Activated effector memory CD4-positive, alpha-beta T cell treated with anti-CD3 and anti-CD28 coated beads, Interleukin-2, amount 50 U/mL, for 16 hours (primary cell): ENCODE measurements around the gene PRLHR.

Experiments
- DNase-seq: peaks from one replicate; pipeline ENCODE4 v3.0.0-alpha.2; 2020

Gene PRLHR

DNA sequence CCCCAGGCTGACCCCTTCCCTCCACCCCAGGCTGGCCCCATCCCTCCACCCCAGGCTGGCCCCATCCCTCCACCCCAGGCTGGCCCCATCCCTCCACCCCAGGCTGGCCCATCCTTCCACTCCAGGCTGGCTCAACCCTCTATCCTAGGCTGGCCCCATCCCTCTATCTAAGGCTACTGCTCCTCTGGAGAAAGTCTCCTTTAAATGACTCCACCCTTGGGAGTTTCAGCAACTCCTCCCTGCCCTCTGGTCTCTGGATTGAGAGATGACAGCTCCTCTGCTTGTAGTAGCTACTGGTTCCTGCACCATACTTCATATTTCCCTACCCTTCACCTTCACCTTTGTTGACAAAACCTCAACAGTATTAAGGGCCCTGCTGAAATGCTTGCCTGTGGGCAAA, 8.5 kb downstream of the PRLHR start:
- DNase-seq, result no peak

DNA sequence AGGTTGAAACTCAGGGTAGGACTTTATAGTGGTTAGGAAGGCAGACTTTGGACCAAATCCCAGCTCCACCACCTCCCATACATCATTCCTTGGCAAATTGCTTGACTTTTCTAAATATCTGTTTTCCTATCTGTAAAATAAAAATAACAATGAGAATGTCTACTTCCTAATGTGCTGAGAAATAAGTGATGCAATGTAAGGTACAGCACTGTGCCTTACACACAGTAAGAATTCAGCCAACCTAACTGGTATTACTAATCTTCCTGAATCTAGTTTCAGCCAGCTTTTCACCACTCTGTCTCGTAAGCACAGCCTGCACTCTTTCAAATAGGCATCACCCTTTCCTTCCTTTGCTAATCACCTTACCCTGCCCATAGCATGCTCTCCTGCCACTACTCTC, 9.7 kb downstream of the PRLHR start:
- DNase-seq, result no peak

DNA sequence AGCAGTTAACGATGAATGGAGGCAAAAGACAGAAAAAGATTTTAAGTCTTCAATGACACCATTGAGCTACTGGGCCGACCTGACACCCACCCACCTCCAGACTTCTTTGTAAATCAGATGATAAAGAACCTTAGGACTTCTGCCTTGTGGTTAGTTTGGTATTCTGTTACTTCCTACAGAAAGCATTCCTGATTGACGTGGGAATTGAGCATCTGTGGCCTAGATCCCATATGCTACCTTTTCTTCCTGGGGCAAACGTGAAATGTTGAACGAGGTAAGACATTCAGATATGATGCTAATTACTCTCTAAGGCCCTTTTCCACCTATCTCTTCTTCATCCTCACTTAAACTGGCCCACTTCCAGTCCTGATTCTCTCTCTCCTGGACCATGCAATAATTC, 10.2 kb downstream of the PRLHR start:
- no peak for DNase-seq

DNA sequence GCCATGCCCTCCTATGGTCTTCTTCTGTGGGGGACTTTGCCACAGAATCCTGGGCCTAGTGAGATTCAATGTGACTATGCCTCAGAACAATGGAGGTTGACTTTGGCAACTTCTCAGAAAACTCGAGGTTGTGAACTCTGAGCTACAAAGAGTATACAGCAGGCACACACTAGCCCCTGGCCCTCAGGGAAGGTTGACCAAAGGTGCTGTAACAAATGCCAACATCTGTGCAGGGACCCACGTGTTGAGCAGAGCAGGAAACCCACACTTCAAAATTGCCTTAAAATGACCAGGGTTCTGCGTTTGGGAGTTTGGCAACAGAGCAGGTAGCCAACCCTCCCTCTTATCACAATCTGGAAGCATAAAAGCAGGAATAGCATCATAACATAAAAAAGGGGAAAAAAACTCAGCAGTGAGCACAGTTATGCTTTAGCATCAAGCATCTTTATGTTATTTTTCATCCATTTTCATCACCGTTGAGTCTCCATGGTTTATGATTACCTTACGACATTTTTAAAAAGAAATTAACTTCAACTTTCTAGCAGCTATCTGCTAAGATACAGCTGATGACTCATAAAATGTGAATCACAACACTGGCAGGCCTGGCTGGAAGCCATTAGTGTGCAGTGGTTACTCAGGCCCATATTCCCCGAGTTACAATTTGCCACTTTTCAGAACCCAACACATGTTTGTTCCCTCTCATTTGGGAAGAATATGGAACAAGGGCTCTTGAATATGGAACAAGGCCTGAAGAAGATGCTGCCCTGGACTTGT, 11.1 kb downstream of the PRLHR start:
- no peak for DNase-seq

DNA sequence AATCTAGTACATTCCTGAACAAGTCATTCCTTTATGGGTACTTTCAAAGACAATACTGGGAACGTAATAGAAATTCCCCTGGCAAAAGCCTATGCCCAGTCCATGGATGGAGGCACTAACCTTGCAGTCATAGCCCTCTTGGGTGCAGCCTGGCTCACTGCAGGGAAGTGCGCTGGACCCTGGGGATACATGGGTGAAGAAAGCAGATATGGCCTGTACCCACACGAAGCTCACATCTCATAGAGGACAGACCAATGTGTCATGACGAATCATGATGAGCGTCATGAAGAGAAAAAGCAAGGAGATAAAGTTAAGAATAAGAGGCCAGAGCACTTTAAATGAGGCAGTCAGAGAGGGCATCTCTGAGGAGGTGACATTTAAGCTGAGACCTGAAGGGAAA, 11.8 kb downstream of the PRLHR start:
- DNase-seq, result no peak

DNA sequence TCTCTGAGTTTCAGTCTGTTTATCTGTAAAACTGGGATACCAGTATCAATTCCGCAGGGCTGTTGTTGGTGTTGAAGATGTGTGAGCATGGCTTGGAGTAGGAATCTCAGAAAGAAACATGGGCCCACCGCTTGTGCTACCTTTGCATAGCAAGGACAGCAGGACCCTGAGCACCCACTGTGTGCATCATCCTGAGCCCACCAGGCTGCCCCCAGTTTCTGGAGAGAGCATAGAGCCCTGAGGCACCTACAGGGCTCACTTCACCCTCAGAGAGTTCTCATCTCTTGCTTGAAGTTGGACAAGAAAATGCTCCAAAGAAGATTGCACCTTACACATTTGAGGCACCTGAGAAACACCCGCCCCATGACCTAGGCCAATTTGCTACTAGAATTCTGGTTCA, 12.9 kb downstream of the PRLHR start:
- no peak for DNase-seq

DNA sequence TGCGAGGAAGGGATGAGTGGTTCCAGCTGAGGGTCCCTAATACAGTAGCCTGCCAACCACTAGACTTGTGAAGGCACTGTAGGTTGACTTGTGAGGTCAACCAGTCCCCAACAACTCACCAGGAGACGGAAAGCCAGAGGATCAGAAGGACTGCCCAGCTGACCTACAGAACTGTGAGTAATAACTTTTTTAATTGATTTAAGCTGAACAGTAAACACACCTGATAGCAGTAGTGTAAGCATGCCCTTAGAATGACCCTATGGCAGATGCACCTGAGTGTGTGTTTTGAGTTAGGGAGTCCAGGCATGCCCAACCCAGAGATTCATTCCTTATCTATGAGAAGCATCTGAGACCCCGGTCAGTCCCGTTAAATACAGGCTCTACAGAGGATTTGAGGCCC, 14.1 kb downstream of the PRLHR start:
- DNase-seq, result no peak

DNA sequence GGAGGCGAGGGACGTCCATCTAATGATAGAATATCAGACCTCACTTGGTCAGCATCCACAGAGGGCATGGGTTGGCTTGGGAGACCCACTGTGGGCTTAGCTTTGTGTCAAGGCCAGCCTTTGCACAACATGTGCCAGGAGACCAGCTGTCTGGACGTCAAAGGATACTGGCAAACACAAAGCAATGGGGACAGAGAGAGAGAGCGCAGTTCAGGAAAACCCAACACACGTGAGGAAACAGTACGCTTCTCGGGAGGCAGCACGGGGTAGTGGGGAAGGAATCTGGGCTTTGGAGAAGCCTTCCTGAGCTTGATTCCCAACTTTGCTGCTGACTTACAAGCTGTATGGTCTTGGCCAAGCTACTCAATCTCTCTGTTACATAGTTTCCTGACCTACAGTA, 14.7 kb downstream of the PRLHR start:
- no peak for DNase-seq

DNA sequence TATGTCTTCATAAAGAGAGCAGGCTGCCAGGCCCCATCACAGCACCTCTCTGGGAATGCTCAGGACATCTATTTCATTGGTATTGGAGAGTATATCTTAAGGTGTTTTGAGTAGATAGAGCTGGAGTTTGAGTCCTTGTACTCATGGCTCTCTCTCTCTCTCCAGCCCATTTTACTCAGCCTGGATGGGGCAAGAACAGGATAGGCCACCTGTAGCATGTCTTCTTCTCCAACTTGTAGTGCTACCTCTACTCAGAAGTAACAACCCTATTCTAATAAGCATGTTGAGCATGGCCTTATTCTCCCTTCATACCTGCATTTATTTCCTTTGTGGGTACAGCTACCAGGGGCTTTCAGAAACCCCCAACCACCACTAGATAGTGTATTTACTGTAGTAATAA, 21.9 kb downstream of the PRLHR start:
- no peak for DNase-seq

DNA sequence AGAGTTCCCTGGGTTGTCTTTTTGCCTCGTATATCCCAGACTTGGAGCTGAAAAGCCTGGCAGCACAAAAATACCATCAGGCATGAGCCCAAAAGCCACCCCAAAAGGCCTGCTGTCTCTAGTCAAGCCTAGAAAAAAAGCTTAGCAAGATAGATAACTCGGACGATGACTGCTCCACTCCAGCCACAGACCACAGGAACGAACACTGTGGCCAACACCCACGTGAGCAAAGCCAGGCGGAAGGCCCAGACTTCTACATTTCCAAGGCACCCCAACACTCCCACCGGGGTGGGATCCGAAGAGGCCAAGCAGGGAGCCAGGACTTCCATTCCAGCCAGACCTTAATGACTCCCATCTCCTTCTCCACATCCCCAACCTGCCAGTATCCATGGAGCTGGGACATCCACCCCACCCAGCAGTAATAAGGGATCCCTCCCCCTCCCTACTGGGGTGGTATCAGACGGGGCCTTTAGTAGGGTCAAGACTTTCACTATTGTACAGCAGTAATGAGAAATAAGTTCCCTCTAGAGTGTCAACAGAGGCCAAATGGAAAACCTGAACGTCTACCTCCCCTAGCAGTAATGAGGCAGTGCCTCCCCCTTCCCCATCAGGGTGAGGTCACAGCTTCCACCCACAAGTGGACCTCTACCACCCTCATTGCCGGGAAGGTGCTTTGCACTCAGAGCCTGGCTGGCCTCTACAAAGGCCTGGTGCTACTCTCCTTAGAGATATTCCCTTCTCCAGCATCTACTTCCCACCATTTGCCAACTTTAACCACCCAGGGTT, 23.0 kb downstream of the PRLHR start:
- DNase-seq, result no peak

DNA sequence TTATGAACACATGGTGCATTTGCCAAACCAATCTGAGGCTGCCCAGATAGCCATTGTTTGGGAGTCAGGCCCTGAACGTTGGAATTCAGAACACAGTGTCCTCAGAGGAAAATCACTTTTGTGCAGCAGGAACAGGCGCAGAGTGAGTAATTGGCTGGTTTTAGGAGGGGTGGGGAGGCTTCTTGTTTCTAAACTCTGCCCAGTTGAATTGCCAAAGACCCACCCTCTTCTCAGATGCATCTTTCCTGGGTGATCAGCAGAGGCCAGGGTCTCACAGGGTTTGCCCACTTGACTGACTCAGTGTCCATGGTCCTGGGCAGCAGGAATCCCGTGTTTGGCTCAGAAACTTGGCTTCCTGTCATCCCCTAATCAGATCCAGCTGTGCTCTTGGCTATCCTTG, 24.3 kb downstream of the PRLHR start:
- DNase-seq, result no peak

DNA sequence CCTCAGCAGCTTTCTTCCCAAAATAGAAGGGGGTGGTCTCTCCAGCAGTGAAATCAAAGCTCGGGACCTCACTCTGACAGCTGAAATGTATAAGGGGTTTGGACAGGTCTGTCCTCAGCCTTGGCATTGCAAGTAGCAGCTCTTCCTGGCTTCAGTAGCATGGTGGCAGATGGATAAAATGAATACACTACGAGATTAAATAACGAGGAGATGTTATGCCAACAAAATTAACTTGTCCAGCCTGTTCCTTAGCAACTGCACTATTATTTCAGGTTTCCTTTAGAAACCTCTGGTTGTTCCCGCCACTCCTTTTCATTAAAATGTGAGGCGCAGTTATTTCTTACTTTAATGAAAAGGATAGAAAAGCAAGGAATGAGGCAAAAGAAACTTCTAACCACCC, 24.9 kb downstream of the PRLHR start:
- DNase-seq, result no peak

DNA sequence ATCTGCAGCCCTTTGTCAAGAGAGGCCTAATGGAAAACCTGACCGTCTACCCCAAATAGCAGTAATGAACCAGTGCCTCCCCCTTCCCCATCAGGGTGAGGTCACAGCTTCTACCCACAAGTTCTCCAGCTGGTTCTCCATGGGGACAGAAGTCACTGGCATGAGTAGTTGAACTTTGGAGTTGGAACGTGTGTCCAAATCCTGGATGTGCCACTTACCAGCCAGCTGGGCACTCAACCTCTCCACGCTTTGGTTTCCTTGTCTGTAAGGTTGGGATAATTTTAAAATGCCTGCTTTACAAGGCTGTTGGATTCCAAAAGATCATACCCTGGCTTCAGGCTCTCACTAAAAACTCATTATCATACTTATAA, 25.6 kb downstream of the PRLHR start:
- DNase-seq, result no peak

DNA sequence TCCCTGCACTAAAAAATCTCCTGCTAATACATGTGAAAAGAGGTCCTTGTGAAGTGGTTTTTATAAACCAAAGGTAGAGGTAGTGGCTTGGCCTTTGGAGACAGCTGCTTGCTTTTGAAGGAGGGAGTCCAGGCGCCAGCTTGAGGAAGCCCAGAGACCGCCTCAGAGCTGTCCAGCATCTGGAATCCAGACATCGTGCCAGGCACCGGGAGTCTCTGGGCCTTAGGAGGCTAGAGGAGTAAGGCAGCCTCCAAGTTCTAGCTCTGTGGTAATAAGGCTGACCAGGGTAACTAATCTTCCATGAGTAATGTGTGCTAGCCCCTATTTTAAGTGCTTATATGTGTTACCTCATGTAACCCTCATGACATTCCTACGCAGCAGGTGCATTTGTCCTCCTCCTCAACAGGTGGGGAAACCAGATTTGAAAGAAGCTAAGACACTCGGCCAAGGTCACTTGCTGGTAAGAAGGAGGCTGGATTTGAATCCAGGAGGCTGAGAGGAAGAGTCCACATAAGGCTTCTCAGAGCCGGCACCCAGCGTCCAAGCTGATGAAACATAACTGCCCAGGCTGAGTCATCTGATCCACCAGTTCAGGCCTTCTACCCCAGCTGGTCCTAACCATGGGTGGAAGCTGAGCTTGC, 26.1 kb downstream of the PRLHR start:
- no peak for DNase-seq

DNA sequence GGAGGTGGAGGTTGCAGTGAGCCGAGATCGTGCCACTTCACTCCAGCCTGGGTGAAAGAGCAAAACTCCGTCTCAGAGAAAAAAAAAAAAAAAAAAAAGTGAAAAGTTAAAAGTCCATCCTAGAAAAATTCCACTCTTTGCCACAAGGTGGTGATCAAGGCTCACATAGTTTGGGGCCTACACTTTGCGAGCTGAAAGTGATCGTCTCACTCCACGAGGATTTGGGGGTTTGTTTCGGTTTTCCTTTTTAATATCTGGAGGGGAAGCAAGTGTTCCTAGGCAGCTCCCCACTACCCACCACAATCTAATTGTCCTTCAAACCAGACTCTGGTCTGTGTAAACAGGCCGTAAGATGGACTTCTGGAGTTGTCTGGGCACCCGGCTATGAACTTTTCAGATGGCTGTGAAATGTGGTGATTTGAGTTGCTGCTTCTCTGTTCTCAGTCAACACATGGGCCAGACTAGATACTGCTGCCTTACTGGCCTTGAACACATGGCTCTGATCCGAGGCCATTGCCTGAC, 27.1 kb downstream of the PRLHR start:
- DNase-seq, result peak; percentile 69

DNA sequence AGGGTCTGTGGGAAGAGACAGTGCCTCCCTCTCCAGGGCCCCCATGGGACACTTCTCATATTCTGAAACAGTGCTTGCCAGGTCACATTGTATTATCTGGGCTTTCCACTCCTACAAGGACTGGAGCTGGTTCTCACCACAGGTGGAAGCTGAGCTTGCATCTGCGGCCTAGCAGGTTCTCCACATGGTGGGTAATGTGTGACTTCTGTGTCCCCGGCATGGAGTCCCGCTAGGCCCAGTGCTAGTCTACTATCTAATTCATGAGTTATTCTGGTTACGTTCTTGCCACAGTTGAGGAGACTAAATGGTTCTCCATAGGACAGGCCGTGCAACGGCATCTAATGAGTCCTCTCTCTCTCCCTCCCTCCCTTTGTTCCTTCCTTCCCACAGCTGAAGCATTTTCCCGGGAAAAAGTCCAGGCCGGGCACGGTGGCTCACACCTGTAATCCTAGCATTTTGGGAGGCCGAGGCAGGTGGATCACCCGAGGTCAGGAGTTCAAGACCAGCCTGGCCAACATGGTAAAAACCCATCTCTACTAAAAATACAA, 27.7 kb downstream of the PRLHR start:
- no peak for DNase-seq

DNA sequence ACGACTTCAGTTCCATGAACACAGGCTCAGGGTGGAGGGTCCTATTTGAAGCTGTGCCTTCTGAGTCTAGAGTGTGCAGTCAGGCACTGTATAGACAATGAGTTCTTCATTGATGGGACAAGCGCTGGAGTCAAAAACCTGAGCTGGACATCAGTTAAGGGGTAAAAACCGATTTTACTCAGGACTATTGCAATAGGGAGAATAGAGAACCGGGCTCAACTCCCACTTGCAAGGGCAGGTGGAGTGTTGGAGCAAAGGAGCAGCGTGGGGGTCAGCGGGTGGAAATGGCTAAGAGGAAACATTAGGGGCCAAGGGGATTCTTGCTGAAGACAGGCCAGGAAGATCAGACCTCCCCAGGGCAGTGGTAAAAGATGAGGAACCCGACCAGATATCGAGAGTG, 28.5 kb downstream of the PRLHR start:
- DNase-seq, result no peak

DNA sequence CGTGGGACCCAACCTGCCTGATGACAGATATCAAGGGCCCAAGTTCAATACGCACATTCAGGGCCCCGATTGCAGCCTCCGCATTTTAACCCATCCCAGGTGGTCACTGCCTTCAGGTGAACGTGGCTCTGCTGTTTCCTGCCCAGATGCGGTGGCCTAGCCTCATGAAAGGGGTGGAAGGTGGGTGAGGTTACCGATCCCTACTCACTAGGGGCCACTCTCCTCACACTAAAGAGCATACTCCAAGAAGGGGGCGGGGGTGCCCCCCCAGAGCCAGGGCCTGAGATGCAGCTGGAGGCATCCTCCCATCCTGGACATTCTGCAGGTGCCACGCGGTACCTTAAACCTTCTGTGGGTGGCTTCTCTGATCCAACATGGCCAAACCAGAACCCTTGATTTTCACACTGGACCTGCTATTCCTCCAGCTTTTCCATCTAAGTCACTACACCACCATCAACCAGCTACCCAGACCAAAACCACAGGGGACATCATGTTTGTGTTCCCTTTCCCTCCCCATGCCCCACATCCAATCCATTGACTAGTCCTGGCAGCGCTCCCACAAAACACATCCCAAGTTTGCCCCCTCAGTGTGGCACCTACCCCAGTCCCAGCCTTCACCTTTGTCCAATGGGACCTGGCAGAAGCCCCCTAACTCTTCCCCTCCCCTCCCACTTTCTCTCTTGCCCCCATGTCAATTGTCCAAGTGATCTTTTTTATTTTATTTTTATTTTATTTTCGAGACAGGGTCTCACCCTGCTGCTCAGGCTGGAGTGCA, 30.0 kb downstream of the PRLHR start:
- no peak for DNase-seq

DNA sequence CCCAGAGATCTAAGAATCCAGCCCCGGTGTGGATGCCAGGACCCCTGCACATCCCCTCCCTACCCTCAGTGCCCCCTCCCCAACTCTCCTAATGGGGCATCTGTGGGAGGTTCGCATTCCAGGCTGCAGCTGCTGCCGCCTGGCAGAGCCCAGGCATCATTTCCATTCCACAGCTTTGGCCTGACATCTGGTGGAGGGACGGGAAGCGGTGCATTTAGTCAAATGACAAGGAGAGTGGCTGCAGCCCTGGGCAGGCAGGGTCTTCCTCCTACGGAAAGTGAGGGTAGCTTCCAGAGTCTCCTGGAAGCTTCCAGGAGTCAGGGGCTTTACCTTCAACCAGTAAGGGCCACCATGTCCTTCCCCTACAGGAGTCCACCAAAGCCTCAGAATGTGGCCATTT, 30.8 kb downstream of the PRLHR start:
- DNase-seq, result no peak

DNA sequence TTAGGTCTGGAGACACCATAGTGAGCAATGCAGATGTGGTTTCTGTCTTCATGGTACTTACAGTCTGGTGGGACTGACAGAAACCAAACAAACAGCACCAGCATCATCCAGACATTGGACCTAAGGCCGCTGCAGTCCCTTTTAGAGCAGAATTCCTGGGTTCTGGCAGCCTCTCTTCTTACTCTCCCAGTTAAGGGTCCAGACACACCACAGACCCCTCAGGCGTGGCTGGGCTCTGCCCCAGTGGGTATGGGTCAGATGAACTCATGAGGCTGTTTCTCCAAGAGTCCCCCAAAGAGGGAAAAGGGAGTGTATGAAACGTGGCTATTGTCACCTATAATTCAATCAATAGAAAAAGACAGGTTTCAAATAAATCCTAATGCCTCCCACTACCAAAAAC, 31.3 kb downstream of the PRLHR start:
- DNase-seq, result no peak

DNA sequence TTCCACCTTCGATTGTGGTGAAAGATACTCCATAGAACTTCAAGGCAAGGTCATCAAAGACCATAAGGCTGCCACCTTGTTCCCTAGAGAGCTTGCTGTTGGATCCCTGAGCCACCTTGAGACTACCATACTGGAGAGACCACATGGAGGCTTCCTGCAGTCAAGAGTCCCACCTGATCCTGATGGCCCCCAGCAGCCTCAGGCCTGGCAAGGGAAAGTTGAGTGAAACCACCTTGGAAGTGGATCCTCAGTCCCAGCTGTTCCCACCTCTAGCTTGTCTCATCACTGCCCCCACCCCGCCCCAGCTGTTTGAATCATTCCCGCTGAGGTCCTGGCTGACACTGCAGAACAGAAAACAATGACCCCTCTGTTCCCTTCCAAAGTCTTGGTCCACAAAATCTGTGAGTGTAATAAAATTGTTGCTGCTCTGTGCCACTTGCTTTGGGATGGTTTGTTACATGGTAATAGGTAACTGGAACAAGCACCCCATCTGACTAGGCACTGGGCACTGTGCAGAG, 32.0 kb downstream of the PRLHR start:
- DNase-seq, result no peak

DNA sequence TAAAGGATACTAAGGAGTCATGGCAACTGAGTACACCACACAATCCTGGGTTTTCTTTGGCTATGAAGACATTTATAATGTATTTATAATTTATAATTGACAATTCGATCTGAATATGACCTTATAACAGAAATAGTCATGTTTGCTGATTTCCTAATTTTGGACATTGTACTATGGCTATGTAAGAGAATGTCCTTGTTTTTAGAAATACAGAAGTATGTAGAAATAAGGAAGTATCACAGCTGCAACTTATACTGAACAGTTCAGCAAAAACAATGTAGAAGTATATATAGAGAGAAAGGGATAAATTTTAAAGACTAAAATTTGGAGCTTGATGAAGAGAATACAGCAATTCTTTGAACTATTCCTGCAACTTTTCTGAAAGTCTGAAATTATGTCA, 32.6 kb downstream of the PRLHR start:
- DNase-seq, result no peak

DNA sequence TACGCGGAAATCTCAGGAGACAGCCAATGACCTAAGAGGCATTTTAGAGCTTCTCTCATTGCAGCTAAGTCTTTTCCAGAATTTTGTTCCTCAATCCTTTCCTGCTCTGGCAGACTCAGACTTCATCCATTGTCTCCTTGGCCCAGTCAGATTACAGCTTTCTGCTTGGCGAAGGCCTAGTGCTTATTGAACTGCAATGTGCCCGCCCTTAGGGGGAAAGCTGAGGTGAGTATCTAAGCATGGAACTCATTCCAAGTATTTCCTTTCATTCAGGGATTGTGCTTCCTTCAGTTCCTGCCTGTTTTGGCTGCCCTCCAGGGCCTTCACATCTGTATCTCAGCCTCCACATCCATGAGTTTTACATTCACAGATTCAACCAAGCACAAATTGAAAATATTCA, 37.5 kb downstream of the PRLHR start:
- DNase-seq, result no peak
